Measurements from ENCODE around the gene ANKRD26.

GRCh38 chr10:26959841-26960240, 140.5 kb downstream of the ANKRD26 start:
- TF ChIP-seq CTCF (conservative IDR thresholded peaks at IDR 0.05 in 1 of 2, IDR thresholded peaks at IDR 0.05 in 1 of 2; ENCODE audit: extremely low read depth in 1 of 2, insufficient read depth in 1 of 2, low read depth in 1 of 2, low read length in 2 of 2) (no peak), EZH2 (IDR thresholded peaks at IDR 0.05; ENCODE audit: borderline replicate concordance, low read length) (no peak)

Measured in mammary epithelial cell (primary cell).